Stomach smooth muscle (tissue), 2 donors: ENCODE measurements around the gene CDS2.
A peak's percentile ranks its signal among the peaks of the same experiment; 100 is the strongest.

Source experiments
- H3K27ac ChIP-seq: one replicate; pipeline ENCODE4 v1.7.0; 2013; ENCODE audit warnings: mild to moderate bottlenecking, low read length, inconsistent platforms
- H3K27me3 ChIP-seq, 2 donors: one replicate each; pipeline ENCODE4 v1.7.0; 2013; ENCODE audit warnings: low read length in 2 of 2; ENCODE audit not compliant: insufficient read depth in 2 of 2, control insufficient read depth in 1 of 2
- H3K36me3 ChIP-seq, 2 donors: one replicate each; pipeline ENCODE4 v1.7.0; 2013; ENCODE audit warnings: low read length in 2 of 2; ENCODE audit not compliant: control insufficient read depth in 2 of 2, insufficient read depth in 2 of 2
- H3K4me1 ChIP-seq: one replicate; pipeline ENCODE4 v1.7.0; 2013; ENCODE audit warnings: low read length; ENCODE audit not compliant: control insufficient read depth, insufficient read depth
- H3K4me3 ChIP-seq, 2 donors: one replicate each; pipeline ENCODE4 v1.7.0; 2013; ENCODE audit warnings: low read length in 2 of 2
- H3K9ac ChIP-seq, 2 donors: one replicate each; pipeline ENCODE4 v1.7.0; 2013; ENCODE audit warnings: low read length in 2 of 2, mild to moderate bottlenecking in 1 of 2
- H3K9me3 ChIP-seq, 2 donors: one replicate each; pipeline ENCODE4 v1.7.0; 2013; ENCODE audit warnings: low read length in 2 of 2; ENCODE audit not compliant: control insufficient read depth in 2 of 2
- donor health status: healthy.
- donor health status: Pancreatic carcinoma.

The CDS2 gene

GRCh38 chr20:5164645-5165625, 38.1 kb downstream of the CDS2 start:
- H3K9ac ChIP-seq = no peak overlapping the region
- H3K4me3 ChIP-seq = no peak overlapping the region
- H3K27me3 ChIP-seq = no peaks in the 10 kb centered on the region
- no peaks in the 10 kb centered on the region for H3K36me3 ChIP-seq
- H3K4me1 ChIP-seq = peaks cover 25% of the 10 kb centered on the region
- no peak overlapping the region for H3K27ac ChIP-seq
- H3K9me3 ChIP-seq = no peaks in the 10 kb centered on the region

DNA sequence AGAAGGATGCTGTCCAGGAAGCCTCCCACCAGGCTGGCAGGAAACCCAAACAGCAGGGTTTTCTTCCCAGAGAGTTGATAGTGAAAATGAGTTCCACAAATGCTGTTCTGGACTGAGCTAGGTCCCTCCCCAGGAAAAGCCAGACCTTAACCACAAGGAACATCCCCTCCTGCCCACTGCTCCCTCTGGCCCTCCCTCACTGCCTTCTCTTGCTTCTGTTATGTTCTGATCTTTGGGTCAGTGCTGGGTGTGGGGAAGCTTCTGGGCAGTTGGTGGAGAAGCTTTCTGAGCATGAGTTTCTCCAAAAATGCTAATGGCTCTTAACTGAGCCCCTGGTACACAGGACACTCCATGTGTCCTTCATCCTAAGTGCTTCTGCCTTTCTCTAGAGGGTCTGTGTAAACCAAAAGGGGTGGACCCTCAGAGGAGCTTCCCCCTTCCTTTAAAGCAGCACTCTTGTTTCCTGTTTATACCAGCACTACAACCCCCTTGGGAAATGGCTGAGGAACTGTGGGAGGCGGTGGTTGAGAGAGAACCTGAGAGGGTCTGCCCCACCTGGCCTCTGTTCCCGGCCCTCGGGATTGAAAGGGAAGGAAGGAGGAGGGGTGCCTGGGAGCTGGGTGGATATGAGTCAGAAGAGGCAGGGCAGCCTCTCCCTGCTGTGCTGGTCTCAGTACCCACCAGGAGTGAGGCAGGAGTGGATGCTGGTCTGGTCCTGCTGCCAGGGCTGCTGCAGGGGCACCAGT, 42.0 kb downstream of the CDS2 start:
- Histone ChIP-seq H3K27ac (peak overlapping the region; percentile 11), H3K4me1 (peaks cover 49% of the 10 kb centered on the region), H3K36me3 (peaks cover 0 to 5% of the 10 kb centered on the region in 2 donors), H3K4me3 (no peak overlapping the region), H3K9me3 (no peaks in the 10 kb centered on the region), H3K9ac (no peak overlapping the region), H3K27me3 (no peaks in the 10 kb centered on the region)

- Histone ChIP-seq H3K27me3 (no peaks in the 10 kb centered on the region), H3K9ac (no peak overlapping the region), H3K4me3 (no peak overlapping the region), H3K9me3 (no peaks in the 10 kb centered on the region), H3K27ac (no peak overlapping the region), H3K36me3 (peaks cover 3 to 11% of the 10 kb centered on the region in 2 donors), H3K4me1 (peaks cover 45% of the 10 kb centered on the region)
Observed at GRCh38 chr20:5170341-5170740, 43.5 kb downstream of the CDS2 start.

DNA sequence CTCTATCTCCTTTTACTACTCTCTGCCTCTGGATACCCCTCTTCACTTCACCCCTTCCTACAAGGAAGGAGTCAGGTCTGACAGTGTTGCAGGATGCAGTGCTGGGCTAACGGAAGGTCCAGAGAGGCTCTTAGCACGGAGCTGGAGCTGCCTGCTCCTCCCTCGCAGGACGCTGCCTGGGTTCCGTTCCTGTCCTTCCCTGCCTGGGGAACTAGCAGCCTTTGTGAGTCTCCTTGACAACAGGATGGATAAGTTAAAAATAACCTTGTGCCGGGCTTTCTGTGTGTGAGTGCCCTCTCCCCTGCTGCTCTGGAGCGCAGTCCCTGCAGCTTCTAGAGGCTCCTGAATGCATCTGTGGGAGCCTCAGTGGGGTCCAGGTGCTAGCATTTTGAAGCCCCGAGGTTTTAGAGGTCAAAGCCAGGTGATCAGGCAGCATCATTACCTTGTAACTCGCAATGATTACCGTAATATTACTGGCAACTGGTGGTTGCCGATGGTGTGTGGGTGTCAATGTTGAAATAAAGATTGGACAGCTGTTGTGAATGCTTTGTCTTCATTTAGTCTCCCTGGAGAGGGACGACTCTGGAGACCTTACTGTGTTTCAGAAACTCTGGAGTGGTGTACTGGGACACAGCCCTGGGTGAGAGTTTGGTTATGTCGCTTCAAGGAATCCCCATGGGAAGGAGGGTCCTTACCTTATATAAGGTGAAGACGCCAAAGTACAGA, 44.4 kb downstream of the CDS2 start:
- Histone ChIP-seq H3K4me3 (peak overlapping the region; percentile 15 to 55), H3K27ac (peak overlapping the region; percentile 31), H3K9ac (peak overlapping the region in 1 of 2 donors; percentile 55), H3K4me1 (peaks cover 45% of the 10 kb centered on the region), H3K9me3 (no peaks in the 10 kb centered on the region), H3K36me3 (peaks cover 3 to 11% of the 10 kb centered on the region in 2 donors), H3K27me3 (no peaks in the 10 kb centered on the region)

DNA sequence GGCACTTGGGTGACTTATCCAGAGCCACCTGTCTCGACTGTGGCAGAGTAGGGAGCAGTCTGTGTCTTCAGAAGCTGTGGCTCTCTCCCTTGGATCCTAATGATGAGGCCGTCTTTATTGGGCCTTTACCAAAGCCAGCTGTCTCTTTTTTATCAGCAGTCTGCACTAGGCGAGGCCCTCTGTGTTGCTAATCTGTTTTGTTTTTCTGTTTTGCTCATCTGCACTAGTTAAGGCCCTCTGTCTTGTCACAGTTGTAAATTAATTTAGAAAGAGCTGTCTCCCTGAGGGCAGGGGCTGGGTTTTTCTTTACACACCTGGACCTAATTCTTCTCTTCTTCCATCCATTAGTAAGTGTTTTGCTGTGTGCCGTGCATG, 45.0 kb downstream of the CDS2 start:
- H3K36me3 ChIP-seq = peaks cover 8 to 15% of the 10 kb centered on the region in 2 donors
- H3K27me3 ChIP-seq = no peaks in the 10 kb centered on the region
- H3K9me3 ChIP-seq = no peaks in the 10 kb centered on the region
- peak overlapping the region; percentile 31 for H3K27ac ChIP-seq
- H3K4me1 ChIP-seq = peaks cover 44% of the 10 kb centered on the region
- H3K4me3 ChIP-seq = no peak overlapping the region
- peak overlapping the region in 1 of 2 donors; percentile 55 for H3K9ac ChIP-seq

GRCh38 chr20:5172167-5172601, 45.4 kb downstream of the CDS2 start:
- peaks cover 42% of the 10 kb centered on the region for H3K4me1 ChIP-seq
- no peaks in the 10 kb centered on the region for H3K27me3 ChIP-seq
- H3K4me3 ChIP-seq = no peak overlapping the region
- peaks cover 8 to 17% of the 10 kb centered on the region in 2 donors for H3K36me3 ChIP-seq
- H3K9ac ChIP-seq = no peak overlapping the region
- no peaks in the 10 kb centered on the region for H3K9me3 ChIP-seq
- peak overlapping the region; percentile 31 for H3K27ac ChIP-seq

GRCh38 chr20:5172903-5173463, 46.2 kb downstream of the CDS2 start:
- Histone ChIP-seq H3K27ac (no peak overlapping the region), H3K4me3 (no peak overlapping the region), H3K9ac (no peak overlapping the region), H3K36me3 (peaks cover 8 to 21% of the 10 kb centered on the region in 2 donors), H3K4me1 (peaks cover 42% of the 10 kb centered on the region), H3K27me3 (no peaks in the 10 kb centered on the region), H3K9me3 (no peaks in the 10 kb centered on the region)

DNA sequence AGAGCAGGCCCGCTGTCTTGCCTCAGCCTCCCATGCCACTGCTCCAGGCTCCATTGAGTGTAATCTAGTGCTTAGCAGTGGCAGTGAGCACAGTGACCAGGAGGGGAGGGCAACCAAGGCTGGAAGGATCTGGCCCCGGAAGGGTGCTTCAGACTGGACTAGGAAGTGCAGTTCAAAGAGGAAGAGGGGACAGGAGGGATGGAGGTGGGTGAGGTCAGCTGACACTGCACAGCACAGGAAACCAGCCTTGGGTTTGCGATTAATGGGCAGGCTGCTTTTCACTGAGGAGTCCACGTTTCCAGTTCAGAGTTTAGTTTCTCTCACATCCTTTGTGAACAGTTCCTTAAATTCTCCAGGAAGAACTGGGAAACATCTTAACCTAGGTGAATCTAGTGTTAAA, 46.9 kb downstream of the CDS2 start:
- H3K36me3 ChIP-seq = peaks cover 8 to 25% of the 10 kb centered on the region in 2 donors
- H3K4me1 ChIP-seq = peaks cover 37% of the 10 kb centered on the region
- no peaks in the 10 kb centered on the region for H3K27me3 ChIP-seq
- no peak overlapping the region for H3K9ac ChIP-seq
- H3K4me3 ChIP-seq = no peak overlapping the region
- no peak overlapping the region for H3K27ac ChIP-seq
- H3K9me3 ChIP-seq = no peaks in the 10 kb centered on the region

DNA sequence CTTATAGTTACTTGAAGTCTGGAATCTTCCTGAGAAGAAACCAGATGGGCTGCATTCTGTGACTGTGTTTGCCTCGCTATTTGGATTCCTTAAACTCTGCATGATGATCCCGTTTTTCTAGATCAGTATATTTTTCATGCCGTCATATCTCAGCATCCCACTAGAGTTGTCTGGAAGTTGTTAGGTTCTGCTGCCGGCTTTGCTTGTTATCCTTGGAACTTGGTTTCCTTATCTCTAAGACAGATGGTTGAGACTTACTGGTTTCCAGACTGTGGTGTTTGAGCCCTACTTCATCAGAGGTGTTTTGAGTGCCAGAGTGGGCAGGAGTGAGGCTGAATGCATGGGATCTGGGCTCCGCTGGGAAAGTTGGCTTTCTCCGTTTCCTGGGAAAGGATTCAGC, 50.3 kb downstream of the CDS2 start:
- peaks cover 8 to 34% of the 10 kb centered on the region in 2 donors for H3K36me3 ChIP-seq
- H3K9me3 ChIP-seq = no peaks in the 10 kb centered on the region
- no peak overlapping the region for H3K9ac ChIP-seq
- no peaks in the 10 kb centered on the region for H3K27me3 ChIP-seq
- no peak overlapping the region for H3K27ac ChIP-seq
- no peak overlapping the region for H3K4me3 ChIP-seq
- H3K4me1 ChIP-seq = peaks cover 4% of the 10 kb centered on the region

GRCh38 chr20:5178046-5178445, 51.2 kb downstream of the CDS2 start:
- H3K36me3 ChIP-seq = peaks cover 17 to 37% of the 10 kb centered on the region in 2 donors
- H3K4me3 ChIP-seq = no peak overlapping the region
- no peak overlapping the region for H3K9ac ChIP-seq
- no peak overlapping the region for H3K27ac ChIP-seq
- H3K4me1 ChIP-seq = peaks cover 4% of the 10 kb centered on the region
- H3K9me3 ChIP-seq = no peaks in the 10 kb centered on the region
- H3K27me3 ChIP-seq = no peaks in the 10 kb centered on the region
